HepG2 (cell line): Measurements from ENCODE around the gene SP6. TPM values are rescaled to one million over a fixed set of nuclear protein-coding genes. Genes with fewer than 3 reads are reported as not detected.

Experiments used
- FOSL2 ChIP-seq: sonication (generic); formaldehyde crosslinking; IDR thresholded peaks from 2 replicates; pipeline ENCODE4 v1.4.0; 2020; ENCODE audit warnings: missing genetic modification reagents
- PHF5A ChIP-seq: IDR thresholded peaks from one replicate; pipeline ENCODE4 v1.6.1; 2018; ENCODE audit warnings: low read depth, missing genetic modification reagents; ENCODE audit not compliant: unreplicated experiment
- PITX1 ChIP-seq: sonication (generic); formaldehyde crosslinking; IDR thresholded peaks from 2 replicates; pipeline ENCODE4 v1.5.1; 2020; ENCODE audit warnings: mild to moderate bottlenecking, missing genetic modification reagents
- ZNF550 ChIP-seq: sonication (generic); formaldehyde crosslinking; IDR thresholded peaks from 2 replicates; pipeline ENCODE4 v1.4.0; 2020; ENCODE audit warnings: mild to moderate bottlenecking, missing genetic modification reagents, borderline replicate concordance
- ZNF674 ChIP-seq: sonication (generic); formaldehyde crosslinking; IDR thresholded peaks from 2 replicates; pipeline ENCODE4 v1.5.0; 2020; ENCODE audit warnings: low read depth, mild to moderate bottlenecking, missing genetic modification reagents
- polyA plus RNA-seq, 8 experiments: library from polyadenylated mRNA; depleted of rRNA in 3 of 8; stranded (reverse) in 7 of 8; unstranded in 1 of 8; fragments of >200 nt; fragmentation: Illumina TruSeq in 4 of 8; extraction: Trizol in 4 of 8; gene quantifications; 2 replicates each; pipeline versions ENCODE4 v1.2.1 to v1.2.3, GENCODE V29; 2011 to 2016; ENCODE audit warnings: low read depth in 4 of 8, missing spikeins in 1 of 8, mixed read lengths in 1 of 8; ENCODE audit not compliant: insufficient read depth in 1 of 8
- total RNA-seq, 5 experiments: library from RNA; depleted of rRNA; stranded (reverse); fragments of >200 nt; fragmentation: Illumina TruSeq; extraction: Trizol; gene quantifications; 2 replicates each; pipeline ENCODE4 v1.2.3, GENCODE V29; 2016; ENCODE audit warnings: low read depth in 1 of 5
- TF ChIP-seq, protein P1 (sequence below): sonication (generic); formaldehyde crosslinking; IDR thresholded peaks from 2 replicates; pipeline ENCODE4 v1.9.0; 2021; ENCODE audit warnings: missing genetic modification reagents, borderline replicate concordance
- TF ChIP-seq, protein P2 (sequence below): sonication (generic); formaldehyde crosslinking; IDR thresholded peaks from 2 replicates; pipeline ENCODE4 v1.4.0; 2020; ENCODE audit warnings: missing genetic modification reagents, borderline replicate concordance

SP6 gene
- total and polyA plus RNA-seq, 2 of the 13 experiments (the other 11 are each of a cell fraction or from before 2014, with no cell fraction given), result 0.07 TPM

DNA sequence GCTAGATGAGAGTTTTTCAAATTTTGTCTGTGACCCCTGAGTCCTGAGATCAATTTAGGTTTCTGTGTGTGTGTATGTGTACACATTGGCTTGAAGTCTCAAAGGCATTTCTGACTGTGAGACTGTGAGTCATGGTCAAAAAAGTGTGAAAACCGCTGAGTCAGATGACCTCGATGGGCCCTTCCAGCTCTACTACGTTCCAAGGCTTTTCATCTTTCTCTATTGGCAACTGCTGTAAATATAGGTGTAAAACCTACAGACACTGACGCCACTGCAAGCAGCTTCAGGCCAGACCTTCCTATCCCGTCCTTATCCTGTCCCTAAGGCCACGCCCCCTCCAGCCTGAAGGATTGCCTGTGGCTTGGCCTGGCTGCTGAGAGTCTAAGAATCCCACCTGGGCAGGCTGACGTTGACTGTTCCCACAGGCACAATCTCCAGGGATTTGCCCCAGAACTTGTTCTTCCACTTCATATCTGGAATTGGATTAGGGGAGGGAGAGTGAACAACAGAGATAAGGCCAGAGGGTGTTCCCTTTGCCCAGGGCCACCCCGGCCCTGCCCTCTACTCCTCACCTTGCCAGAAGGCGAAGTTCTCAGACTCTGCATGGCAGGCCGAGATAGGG is 40.7 kb downstream of the SP6 start (continued):
- TF ChIP-seq ZNF550 (CRISPR knock-in tag) (no peak), PITX1 (no peak), FOSL2 (peak; percentile 98), PHF5A (CRISPR knock-in tag) (no peak), ZNF674 (CRISPR knock-in tag) (no peak)
- TF ChIP-seq, protein P1, sequence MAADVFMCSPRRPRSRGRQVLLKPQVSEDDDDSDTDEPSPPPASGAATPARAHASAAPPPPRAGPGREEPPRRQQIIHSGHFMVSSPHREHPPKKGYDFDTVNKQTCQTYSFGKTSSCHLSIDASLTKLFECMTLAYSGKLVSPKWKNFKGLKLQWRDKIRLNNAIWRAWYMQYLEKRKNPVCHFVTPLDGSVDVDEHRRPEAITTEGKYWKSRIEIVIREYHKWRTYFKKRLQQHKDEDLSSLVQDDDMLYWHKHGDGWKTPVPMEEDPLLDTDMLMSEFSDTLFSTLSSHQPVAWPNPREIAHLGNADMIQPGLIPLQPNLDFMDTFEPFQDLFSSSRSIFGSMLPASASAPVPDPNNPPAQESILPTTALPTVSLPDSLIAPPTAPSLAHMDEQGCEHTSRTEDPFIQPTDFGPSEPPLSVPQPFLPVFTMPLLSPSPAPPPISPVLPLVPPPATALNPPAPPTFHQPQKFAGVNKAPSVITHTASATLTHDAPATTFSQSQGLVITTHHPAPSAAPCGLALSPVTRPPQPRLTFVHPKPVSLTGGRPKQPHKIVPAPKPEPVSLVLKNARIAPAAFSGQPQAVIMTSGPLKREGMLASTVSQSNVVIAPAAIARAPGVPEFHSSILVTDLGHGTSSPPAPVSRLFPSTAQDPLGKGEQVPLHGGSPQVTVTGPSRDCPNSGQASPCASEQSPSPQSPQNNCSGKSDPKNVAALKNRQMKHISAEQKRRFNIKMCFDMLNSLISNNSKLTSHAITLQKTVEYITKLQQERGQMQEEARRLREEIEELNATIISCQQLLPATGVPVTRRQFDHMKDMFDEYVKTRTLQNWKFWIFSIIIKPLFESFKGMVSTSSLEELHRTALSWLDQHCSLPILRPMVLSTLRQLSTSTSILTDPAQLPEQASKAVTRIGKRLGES (CRISPR knock-in tag), result no peak
- TF ChIP-seq, protein P2, sequence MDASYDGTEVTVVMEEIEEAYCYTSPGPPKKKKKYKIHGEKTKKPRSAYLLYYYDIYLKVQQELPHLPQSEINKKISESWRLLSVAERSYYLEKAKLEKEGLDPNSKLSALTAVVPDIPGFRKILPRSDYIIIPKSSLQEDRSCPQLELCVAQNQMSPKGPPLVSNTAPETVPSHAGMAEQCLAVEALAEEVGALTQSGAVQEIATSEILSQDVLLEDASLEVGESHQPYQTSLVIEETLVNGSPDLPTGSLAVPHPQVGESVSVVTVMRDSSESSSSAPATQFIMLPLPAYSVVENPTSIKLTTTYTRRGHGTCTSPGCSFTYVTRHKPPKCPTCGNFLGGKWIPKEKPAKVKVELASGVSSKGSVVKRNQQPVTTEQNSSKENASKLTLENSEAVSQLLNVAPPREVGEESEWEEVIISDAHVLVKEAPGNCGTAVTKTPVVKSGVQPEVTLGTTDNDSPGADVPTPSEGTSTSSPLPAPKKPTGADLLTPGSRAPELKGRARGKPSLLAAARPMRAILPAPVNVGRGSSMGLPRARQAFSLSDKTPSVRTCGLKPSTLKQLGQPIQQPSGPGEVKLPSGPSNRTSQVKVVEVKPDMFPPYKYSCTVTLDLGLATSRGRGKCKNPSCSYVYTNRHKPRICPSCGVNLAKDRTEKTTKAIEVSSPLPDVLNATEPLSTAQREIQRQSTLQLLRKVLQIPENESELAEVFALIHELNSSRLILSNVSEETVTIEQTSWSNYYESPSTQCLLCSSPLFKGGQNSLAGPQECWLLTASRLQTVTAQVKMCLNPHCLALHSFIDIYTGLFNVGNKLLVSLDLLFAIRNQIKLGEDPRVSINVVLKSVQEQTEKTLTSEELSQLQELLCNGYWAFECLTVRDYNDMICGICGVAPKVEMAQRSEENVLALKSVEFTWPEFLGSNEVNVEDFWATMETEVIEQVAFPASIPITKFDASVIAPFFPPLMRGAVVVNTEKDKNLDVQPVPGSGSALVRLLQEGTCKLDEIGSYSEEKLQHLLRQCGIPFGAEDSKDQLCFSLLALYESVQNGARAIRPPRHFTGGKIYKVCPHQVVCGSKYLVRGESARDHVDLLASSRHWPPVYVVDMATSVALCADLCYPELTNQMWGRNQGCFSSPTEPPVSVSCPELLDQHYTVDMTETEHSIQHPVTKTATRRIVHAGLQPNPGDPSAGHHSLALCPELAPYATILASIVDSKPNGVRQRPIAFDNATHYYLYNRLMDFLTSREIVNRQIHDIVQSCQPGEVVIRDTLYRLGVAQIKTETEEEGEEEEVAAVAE (CRISPR knock-in tag), result 0 out of 2 replicates have a peak, but pooled peaks have one; percentile 27
